ENCODE data around the gene GAS6. TPM values are rescaled to one million over a fixed set of nuclear protein-coding genes. Genes with fewer than 3 reads are reported as not detected.

The GAS6 gene
- total RNA-seq, 1 donor from 2014 or later = 215 TPM

GRCh38 chr13:113902481-113902880 is 38.6 kb upstream of the GAS6 start:
- no peaks in the 10 kb centered on the region for H3K9me3 ChIP-seq
- TF ChIP-seq CTCF (IDR thresholded peaks at IDR 0.05) (no peak), POLR2A (IDR thresholded peaks at IDR 0.05) (no peak), POLR2AphosphoS5 (IDR thresholded peaks at IDR 0.05; ENCODE audit: insufficient read depth in 1 of 2, low read depth in 1 of 2) (no peak)
- no peak overlapping the region for H3K4me3 ChIP-seq
- H3K27ac ChIP-seq = no peak overlapping the region
- intact Hi-C loops (cut with DNase I) = no loop called here
- H3K27me3 ChIP-seq = no peaks in the 10 kb centered on the region
- H3K4me1 ChIP-seq = peaks cover under 1% of the 10 kb centered on the region
- H3K36me3 ChIP-seq = no peaks in the 10 kb centered on the region
- no peak for DNase-seq (ENCODE audit: extremely low spot score in 2 of 2)

GRCh38 chr13:113901642-113902041 is 37.8 kb upstream of the GAS6 start:
- H3K4me1 ChIP-seq = no peaks in the 10 kb centered on the region
- no peaks in the 10 kb centered on the region for H3K9me3 ChIP-seq
- H3K36me3 ChIP-seq = no peaks in the 10 kb centered on the region
- intact Hi-C loops (cut with DNase I) = no loop called here
- peak overlapping the region; percentile 27 for H3K27ac ChIP-seq
- H3K4me3 ChIP-seq = no peak overlapping the region
- DNase-seq (ENCODE audit: extremely low spot score in 2 of 2) = peak; percentile 37 to 52
- H3K27me3 ChIP-seq = no peaks in the 10 kb centered on the region
- TF ChIP-seq POLR2A (IDR thresholded peaks at IDR 0.05) (no peak), CTCF (IDR thresholded peaks at IDR 0.05) (no peak), POLR2AphosphoS5 (IDR thresholded peaks at IDR 0.05; ENCODE audit: insufficient read depth in 1 of 2, low read depth in 1 of 2) (no peak)

GRCh38 chr13:113901231-113901630 is 37.4 kb upstream of the GAS6 start:
- intact Hi-C loops (cut with DNase I) = no loop called here
- Histone ChIP-seq H3K36me3 (no peaks in the 10 kb centered on the region), H3K27ac (peak overlapping the region; percentile 27), H3K9me3 (no peaks in the 10 kb centered on the region), H3K4me3 (no peak overlapping the region), H3K4me1 (no peaks in the 10 kb centered on the region), H3K27me3 (no peaks in the 10 kb centered on the region)
- DNase-seq (ENCODE audit: extremely low spot score in 2 of 2) = peak; percentile 49 to 56
- no peak for TF ChIP-seq CTCF (IDR thresholded peaks at IDR 0.05)
- TF ChIP-seq POLR2A (IDR thresholded peaks at IDR 0.05) = no peak
- no peak for TF ChIP-seq POLR2AphosphoS5 (IDR thresholded peaks at IDR 0.05; ENCODE audit: insufficient read depth in 1 of 2, low read depth in 1 of 2)

- Histone ChIP-seq H3K9me3 (no peaks in the 10 kb centered on the region), H3K27me3 (no peaks in the 10 kb centered on the region), H3K4me3 (no peak overlapping the region), H3K36me3 (no peaks in the 10 kb centered on the region), H3K4me1 (no peaks in the 10 kb centered on the region), H3K27ac (no peak overlapping the region)
- intact Hi-C loops (cut with DNase I) = no loop called here
- peak in 1 of 2 donors; percentile 74 for DNase-seq (ENCODE audit: extremely low spot score in 2 of 2)
- TF ChIP-seq CTCF (IDR thresholded peaks at IDR 0.05) = no peak
- no peak for TF ChIP-seq POLR2AphosphoS5 (IDR thresholded peaks at IDR 0.05; ENCODE audit: insufficient read depth in 1 of 2, low read depth in 1 of 2)
Measured at GRCh38 chr13:113900646-113901045, 36.8 kb upstream of the GAS6 start.

GRCh38 chr13:113898391-113898790 is 34.5 kb upstream of the GAS6 start:
- H3K36me3 ChIP-seq = no peaks in the 10 kb centered on the region
- TF ChIP-seq CTCF (IDR thresholded peaks at IDR 0.05) (no peak), POLR2A (IDR thresholded peaks at IDR 0.05) (no peak), POLR2AphosphoS5 (IDR thresholded peaks at IDR 0.05; ENCODE audit: insufficient read depth in 1 of 2, low read depth in 1 of 2) (no peak)
- intact Hi-C loops (cut with DNase I) = no loop called here
- no peak overlapping the region for H3K4me3 ChIP-seq
- no peaks in the 10 kb centered on the region for H3K27me3 ChIP-seq
- no peak overlapping the region for H3K27ac ChIP-seq
- H3K9me3 ChIP-seq = no peaks in the 10 kb centered on the region
- DNase-seq (ENCODE audit: extremely low spot score in 2 of 2) = peak in 1 of 2 donors; percentile 42
- H3K4me1 ChIP-seq = no peaks in the 10 kb centered on the region
